ENCODE results near the gene TMEM198. TPM values are rescaled to one million over a fixed set of nuclear protein-coding genes. Genes with fewer than 3 reads are reported as not detected.

Gene TMEM198
- total and polyA plus RNA-seq, 2 experiments from 2014 or later: 5.6 to 13.7 TPM

DNA sequence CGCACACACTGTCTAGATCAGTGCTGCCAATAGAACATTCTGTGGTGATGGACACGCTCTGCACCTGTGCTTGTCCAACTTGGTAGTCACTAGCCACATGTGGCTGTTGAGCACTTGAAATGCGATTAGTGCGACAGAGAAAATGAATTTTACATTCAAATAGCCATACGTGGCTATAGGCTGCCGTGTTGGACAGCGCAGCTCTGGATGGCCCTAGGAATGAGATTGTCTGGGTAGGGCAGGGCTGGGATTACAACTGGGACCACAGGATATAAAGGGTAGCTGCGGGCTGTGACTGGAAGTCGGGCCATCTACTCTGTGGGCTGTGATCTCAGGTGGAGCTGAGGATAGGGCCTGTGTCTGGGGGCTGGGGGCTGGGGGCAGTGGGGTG, 24.3 kb upstream of the TMEM198 start:
- peaks cover 44% of the 10 kb centered on the region for H3K27me3 ChIP-seq (ENCODE audit: insufficient read depth)
- H3K79me2 ChIP-seq (replicated peaks; ENCODE audit: insufficient read depth): no peaks in the 10 kb centered on the region
- no peaks in the 10 kb centered on the region for H4K20me1 ChIP-seq (replicated peaks; ENCODE audit: insufficient read depth)
- no peak overlapping the region for H2AFZ ChIP-seq
- Mint-ChIP-seq H3K36me3 (ENCODE audit: low read depth) (no peaks in the 10 kb centered on the region), H3K27me3 (ENCODE audit: insufficient read depth, low read depth, poor library complexity) (peaks cover 35% of the 10 kb centered on the region), H3K4me3 (no peak overlapping the region; the same call in 2 of the 3 replicates), H3K4me1 (peaks cover 66% of the 10 kb centered on the region), H3K27ac (no peak overlapping the region), H3K9me3 (no peaks in the 10 kb centered on the region)
- H3K4me3 ChIP-seq: no peak overlapping the region
- no peak overlapping the region for H3K27ac ChIP-seq (ENCODE audit: low read depth)
- TF ChIP-seq, protein P1, sequence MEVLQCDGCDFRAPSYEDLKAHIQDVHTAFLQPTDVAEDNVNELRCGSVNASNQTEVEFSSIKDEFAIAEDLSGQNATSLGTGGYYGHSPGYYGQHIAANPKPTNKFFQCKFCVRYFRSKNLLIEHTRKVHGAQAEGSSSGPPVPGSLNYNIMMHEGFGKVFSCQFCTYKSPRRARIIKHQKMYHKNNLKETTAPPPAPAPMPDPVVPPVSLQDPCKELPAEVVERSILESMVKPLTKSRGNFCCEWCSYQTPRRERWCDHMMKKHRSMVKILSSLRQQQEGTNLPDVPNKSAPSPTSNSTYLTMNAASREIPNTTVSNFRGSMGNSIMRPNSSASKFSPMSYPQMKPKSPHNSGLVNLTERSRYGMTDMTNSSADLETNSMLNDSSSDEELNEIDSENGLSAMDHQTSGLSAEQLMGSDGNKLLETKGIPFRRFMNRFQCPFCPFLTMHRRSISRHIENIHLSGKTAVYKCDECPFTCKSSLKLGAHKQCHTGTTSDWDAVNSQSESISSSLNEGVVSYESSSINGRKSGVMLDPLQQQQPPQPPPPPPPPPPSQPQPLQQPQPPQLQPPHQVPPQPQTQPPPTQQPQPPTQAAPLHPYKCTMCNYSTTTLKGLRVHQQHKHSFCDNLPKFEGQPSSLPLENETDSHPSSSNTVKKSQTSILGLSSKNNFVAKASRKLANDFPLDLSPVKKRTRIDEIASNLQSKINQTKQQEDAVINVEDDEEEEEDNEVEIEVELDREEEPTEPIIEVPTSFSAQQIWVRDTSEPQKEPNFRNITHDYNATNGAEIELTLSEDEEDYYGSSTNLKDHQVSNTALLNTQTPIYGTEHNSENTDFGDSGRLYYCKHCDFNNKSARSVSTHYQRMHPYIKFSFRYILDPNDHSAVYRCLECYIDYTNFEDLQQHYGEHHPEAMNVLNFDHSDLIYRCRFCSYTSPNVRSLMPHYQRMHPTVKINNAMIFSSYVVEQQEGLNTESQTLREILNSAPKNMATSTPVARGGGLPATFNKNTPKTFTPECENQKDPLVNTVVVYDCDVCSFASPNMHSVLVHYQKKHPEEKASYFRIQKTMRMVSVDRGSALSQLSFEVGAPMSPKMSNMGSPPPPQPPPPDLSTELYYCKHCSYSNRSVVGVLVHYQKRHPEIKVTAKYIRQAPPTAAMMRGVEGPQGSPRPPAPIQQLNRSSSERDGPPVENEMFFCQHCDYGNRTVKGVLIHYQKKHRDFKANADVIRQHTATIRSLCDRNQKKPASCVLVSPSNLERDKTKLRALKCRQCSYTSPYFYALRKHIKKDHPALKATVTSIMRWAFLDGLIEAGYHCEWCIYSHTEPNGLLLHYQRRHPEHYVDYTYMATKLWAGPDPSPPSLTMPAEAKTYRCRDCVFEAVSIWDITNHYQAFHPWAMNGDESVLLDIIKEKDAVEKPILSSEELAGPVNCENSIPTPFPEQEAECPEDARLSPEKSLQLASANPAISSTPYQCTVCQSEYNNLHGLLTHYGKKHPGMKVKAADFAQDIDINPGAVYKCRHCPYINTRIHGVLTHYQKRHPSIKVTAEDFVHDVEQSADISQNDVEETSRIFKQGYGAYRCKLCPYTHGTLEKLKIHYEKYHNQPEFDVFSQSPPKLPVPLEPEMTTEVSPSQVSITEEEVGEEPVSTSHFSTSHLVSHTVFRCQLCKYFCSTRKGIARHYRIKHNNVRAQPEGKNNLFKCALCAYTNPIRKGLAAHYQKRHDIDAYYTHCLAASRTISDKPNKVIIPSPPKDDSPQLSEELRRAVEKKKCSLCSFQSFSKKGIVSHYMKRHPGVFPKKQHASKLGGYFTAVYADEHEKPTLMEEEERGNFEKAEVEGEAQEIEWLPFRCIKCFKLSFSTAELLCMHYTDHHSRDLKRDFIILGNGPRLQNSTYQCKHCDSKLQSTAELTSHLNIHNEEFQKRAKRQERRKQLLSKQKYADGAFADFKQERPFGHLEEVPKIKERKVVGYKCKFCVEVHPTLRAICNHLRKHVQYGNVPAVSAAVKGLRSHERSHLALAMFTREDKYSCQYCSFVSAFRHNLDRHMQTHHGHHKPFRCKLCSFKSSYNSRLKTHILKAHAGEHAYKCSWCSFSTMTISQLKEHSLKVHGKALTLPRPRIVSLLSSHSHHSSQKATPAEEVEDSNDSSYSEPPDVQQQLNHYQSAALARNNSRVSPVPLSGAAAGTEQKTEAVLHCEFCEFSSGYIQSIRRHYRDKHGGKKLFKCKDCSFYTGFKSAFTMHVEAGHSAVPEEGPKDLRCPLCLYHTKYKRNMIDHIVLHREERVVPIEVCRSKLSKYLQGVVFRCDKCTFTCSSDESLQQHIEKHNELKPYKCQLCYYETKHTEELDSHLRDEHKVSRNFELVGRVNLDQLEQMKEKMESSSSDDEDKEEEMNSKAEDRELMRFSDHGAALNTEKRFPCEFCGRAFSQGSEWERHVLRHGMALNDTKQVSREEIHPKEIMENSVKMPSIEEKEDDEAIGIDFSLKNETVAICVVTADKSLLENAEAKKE (CRISPR knock-in tag; IDR thresholded peaks at IDR 0.05): no peak
- TF ChIP-seq POLR2AphosphoS5 (IDR thresholded peaks at IDR 0.05; ENCODE audit: low read depth) (no peak), EZH2 (IDR thresholded peaks at IDR 0.05; ENCODE audit: low read depth, unreplicated experiment) (no peak), JUNB (IDR thresholded peaks at IDR 0.05; ENCODE audit: unreplicated experiment) (no peak), NANOG (IDR thresholded peaks at IDR 0.05; ENCODE audit: borderline replicate concordance) (no peak), STAT1 (IDR thresholded peaks at IDR 0.05; ENCODE audit: unreplicated experiment) (no peak), ZNF114 (CRISPR knock-in tag; IDR thresholded peaks at IDR 0.05) (no peak), CTCF (conservative IDR thresholded peaks at IDR 0.05; ENCODE audit: low read depth in 2 of 2) (no peak), EZH2phosphoT487 (IDR thresholded peaks at IDR 0.05; ENCODE audit: unreplicated experiment) (no peak), ZNF331 (CRISPR knock-in tag; IDR thresholded peaks at IDR 0.05; ENCODE audit: low read depth) (no peak), CREB1 (CRISPR knock-in tag; IDR thresholded peaks at IDR 0.05; ENCODE audit: low read depth) (no peak)
- TF ChIP-seq, protein P2, sequence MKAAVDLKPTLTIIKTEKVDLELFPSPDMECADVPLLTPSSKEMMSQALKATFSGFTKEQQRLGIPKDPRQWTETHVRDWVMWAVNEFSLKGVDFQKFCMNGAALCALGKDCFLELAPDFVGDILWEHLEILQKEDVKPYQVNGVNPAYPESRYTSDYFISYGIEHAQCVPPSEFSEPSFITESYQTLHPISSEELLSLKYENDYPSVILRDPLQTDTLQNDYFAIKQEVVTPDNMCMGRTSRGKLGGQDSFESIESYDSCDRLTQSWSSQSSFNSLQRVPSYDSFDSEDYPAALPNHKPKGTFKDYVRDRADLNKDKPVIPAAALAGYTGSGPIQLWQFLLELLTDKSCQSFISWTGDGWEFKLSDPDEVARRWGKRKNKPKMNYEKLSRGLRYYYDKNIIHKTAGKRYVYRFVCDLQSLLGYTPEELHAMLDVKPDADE (IDR thresholded peaks at IDR 0.05): no peak
- TF ChIP-seq, protein P3, sequence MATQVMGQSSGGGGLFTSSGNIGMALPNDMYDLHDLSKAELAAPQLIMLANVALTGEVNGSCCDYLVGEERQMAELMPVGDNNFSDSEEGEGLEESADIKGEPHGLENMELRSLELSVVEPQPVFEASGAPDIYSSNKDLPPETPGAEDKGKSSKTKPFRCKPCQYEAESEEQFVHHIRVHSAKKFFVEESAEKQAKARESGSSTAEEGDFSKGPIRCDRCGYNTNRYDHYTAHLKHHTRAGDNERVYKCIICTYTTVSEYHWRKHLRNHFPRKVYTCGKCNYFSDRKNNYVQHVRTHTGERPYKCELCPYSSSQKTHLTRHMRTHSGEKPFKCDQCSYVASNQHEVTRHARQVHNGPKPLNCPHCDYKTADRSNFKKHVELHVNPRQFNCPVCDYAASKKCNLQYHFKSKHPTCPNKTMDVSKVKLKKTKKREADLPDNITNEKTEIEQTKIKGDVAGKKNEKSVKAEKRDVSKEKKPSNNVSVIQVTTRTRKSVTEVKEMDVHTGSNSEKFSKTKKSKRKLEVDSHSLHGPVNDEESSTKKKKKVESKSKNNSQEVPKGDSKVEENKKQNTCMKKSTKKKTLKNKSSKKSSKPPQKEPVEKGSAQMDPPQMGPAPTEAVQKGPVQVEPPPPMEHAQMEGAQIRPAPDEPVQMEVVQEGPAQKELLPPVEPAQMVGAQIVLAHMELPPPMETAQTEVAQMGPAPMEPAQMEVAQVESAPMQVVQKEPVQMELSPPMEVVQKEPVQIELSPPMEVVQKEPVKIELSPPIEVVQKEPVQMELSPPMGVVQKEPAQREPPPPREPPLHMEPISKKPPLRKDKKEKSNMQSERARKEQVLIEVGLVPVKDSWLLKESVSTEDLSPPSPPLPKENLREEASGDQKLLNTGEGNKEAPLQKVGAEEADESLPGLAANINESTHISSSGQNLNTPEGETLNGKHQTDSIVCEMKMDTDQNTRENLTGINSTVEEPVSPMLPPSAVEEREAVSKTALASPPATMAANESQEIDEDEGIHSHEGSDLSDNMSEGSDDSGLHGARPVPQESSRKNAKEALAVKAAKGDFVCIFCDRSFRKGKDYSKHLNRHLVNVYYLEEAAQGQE (IDR thresholded peaks at IDR 0.05; ENCODE audit: unreplicated experiment): no peak
- H3K9me2 ChIP-seq (ENCODE audit: insufficient read depth): no peaks in the 10 kb centered on the region
- DNase-seq (ENCODE audit: low spot score) (no peak), ATAC-seq (no peak)
- H3K4me2 ChIP-seq: no peak overlapping the region
- peaks cover 20% of the 10 kb centered on the region for H3F3A ChIP-seq (replicated peaks; ENCODE audit: low read depth)
- H3K36me3 ChIP-seq (ENCODE audit: insufficient read depth): no peaks in the 10 kb centered on the region
- peaks cover 23% of the 10 kb centered on the region for H3K4me1 ChIP-seq (ENCODE audit: insufficient read depth)

All from GM23338 (cell line).